Keratinocyte (primary cell): ENCODE results near the gene MARS1. TPM values are rescaled to one million over a fixed set of nuclear protein-coding genes. Genes with fewer than 3 reads are reported as not detected.

ENCODE experiments used
- DNase-seq: peaks from one replicate; pipeline ENCODE4 v3.0.0-alpha.2; 2011; ENCODE audit warnings: low read depth, missing footprints, low spot score
- FAIRE-seq: peaks from 2 replicates; lab custom pipeline; 2011; peaks lifted over from hg19 to GRCh38; lab: Jason Lieb, UNC
- H2AFZ ChIP-seq: 2 replicates; pipeline ENCODE4 v1.6.0; 2012; ENCODE audit warnings: low read length, control low read depth, inconsistent platforms; ENCODE audit not compliant: control insufficient read depth
- H3K27ac ChIP-seq: 2 replicates; pipeline ENCODE4 v1.5.1; 2011; ENCODE audit warnings: low read length; ENCODE audit not compliant: control insufficient read depth, insufficient read depth
- H3K27me3 ChIP-seq: 3 replicates; pipeline ENCODE4 v1.6.0; 2011; ENCODE audit warnings: low read length; ENCODE audit not compliant: control insufficient read depth, insufficient read depth; ENCODE audit errors: extremely low read depth
- H3K36me3 ChIP-seq, 2 experiments: 2 replicates in 1 of 2; 3 replicates in 1 of 2; pipeline ENCODE4 v1.5.1; 2011; ENCODE audit warnings: low read length in 2 of 2, mild to moderate bottlenecking in 1 of 2; ENCODE audit not compliant: control insufficient read depth in 2 of 2, insufficient read depth in 2 of 2; ENCODE audit errors: extremely low read depth in 1 of 2
- H3K4me1 ChIP-seq: 3 replicates; pipeline ENCODE4 v1.5.1; 2011; ENCODE audit warnings: low read length; ENCODE audit not compliant: control insufficient read depth, insufficient read depth; ENCODE audit errors: extremely low read depth
- H3K4me2 ChIP-seq: 3 replicates; pipeline ENCODE4 v1.6.0; 2011; ENCODE audit warnings: low read depth, low read length; ENCODE audit not compliant: control insufficient read depth, insufficient read depth; ENCODE audit errors: extremely low read depth
- H3K4me3 ChIP-seq, 3 experiments: fragments of 200-600 bp in 1 of 3; sonication (generic) in 1 of 3; 2 replicates in 2 of 3; 3 replicates in 1 of 3; pipeline ENCODE4 v1.5.1; 2011 to 2016; ENCODE audit warnings: low read length in 3 of 3, mild to moderate bottlenecking in 3 of 3, control low read depth in 2 of 3, inconsistent platforms in 1 of 3, low read depth in 1 of 3, mixed read lengths in 1 of 3, mixed run types in 1 of 3, moderate library complexity in 1 of 3; ENCODE audit not compliant: control insufficient read depth in 2 of 3, insufficient read depth in 2 of 3; ENCODE audit errors: extremely low read depth in 1 of 3
- H3K79me2 ChIP-seq: 2 replicates; pipeline ENCODE4 v1.6.0; 2012; ENCODE audit warnings: low read length; ENCODE audit not compliant: control insufficient read depth, insufficient read depth
- H3K9ac ChIP-seq: 3 replicates; pipeline ENCODE4 v1.6.0; 2011; ENCODE audit warnings: low read length; ENCODE audit not compliant: control insufficient read depth, insufficient read depth; ENCODE audit errors: extremely low read depth
- H3K9me1 ChIP-seq: 3 replicates; pipeline ENCODE4 v1.6.0; 2011; ENCODE audit warnings: low read length; ENCODE audit not compliant: control insufficient read depth, insufficient read depth; ENCODE audit errors: extremely low read depth
- H3K9me3 ChIP-seq: 2 replicates; pipeline ENCODE4 v1.5.1; 2012; ENCODE audit warnings: low read depth, low read length; ENCODE audit not compliant: control insufficient read depth
- H4K20me1 ChIP-seq: 3 replicates; pipeline ENCODE4 v1.6.0; 2011; ENCODE audit warnings: low read length; ENCODE audit not compliant: control insufficient read depth, insufficient read depth; ENCODE audit errors: extremely low read depth
- CTCF ChIP-seq, 3 experiments: IDR thresholded peaks in 1 of 3; conservative IDR thresholded peaks in 1 of 3; optimal IDR thresholded peaks in 1 of 3; 2 replicates in 2 of 3; 3 replicates in 1 of 3; pipeline versions ENCODE3 to v1.5.1; 2011; ENCODE audit warnings: low read length in 3 of 3, mild to moderate bottlenecking in 3 of 3, moderate library complexity in 2 of 3, control low read depth in 1 of 3, inconsistent platforms in 1 of 3; ENCODE audit not compliant: insufficient read depth in 2 of 3; ENCODE audit errors: extremely low read depth in 1 of 3
- EZH2 ChIP-seq: IDR thresholded peaks from one replicate; pipeline ENCODE4 v1.6.1; 2012; ENCODE audit warnings: inconsistent platforms, mild to moderate bottlenecking, low read length, moderate library complexity
- dilution Hi-C: fragments of 300-500 bp; cut with MboI; formaldehyde crosslinking; loops from one replicate; pipeline ENCODE4 v1.7.0; 2020; ENCODE audit warnings: low sequenced_read_pairs; ENCODE audit not compliant: extremely low pct_ligation_motif_present
- polyA plus RNA-seq, 5 experiments: library from polyadenylated mRNA; depleted of rRNA in 3 of 5; stranded (reverse) in 3 of 5; stranded (forward) in 1 of 5; unstranded in 1 of 5; fragments of >200 nt; gene quantifications; 1 replicate in 1 of 5; 2 replicates in 3 of 5; 3 replicates in 1 of 5; pipeline versions ENCODE4 v1.2.1 to v1.2.3, GENCODE V29; 2011 to 2012; ENCODE audit warnings: missing spikeins in 2 of 5, low read depth in 1 of 5, low replicate concordance in 1 of 5

The MARS1 gene
- polyA plus RNA-seq, 1 donor (not counting 4 experiments of a cell fraction or from before 2014, with no cell fraction given), result 125 TPM

- peaks cover 27 to 40% of the 10 kb centered on the region in 2 experiments for H3K36me3 ChIP-seq
- H3K4me1 ChIP-seq, result peaks cover 36% of the 10 kb centered on the region
- H3K79me2 ChIP-seq, result peaks cover 45% of the 10 kb centered on the region
- H3K9me1 ChIP-seq, result peaks cover 2% of the 10 kb centered on the region
- H3K9ac ChIP-seq, result peak overlapping the region; percentile 46
- DNase-seq (no peak), FAIRE-seq (no peak)
- peaks cover 17% of the 10 kb centered on the region for H4K20me1 ChIP-seq
- H3K4me2 ChIP-seq, result peak overlapping the region; percentile 69
- peak overlapping the region; percentile 92 for H3K27ac ChIP-seq
- TF ChIP-seq CTCF (optimal IDR thresholded peaks at IDR 0.05 in 1 of 3, IDR thresholded peaks at IDR 0.05 in 1 of 3, conservative IDR thresholded peaks at IDR 0.05 in 1 of 3; ENCODE audit: extremely low read depth in 1 of 3, insufficient read depth in 2 of 3, low read length in 3 of 3) (no peak), EZH2 (no peak)
- H2AFZ ChIP-seq, result no peak overlapping the region
- H3K9me3 ChIP-seq, result no peaks in the 10 kb centered on the region
- dilution Hi-C loops, result no loop called here
- no peaks in the 10 kb centered on the region for H3K27me3 ChIP-seq
- peak overlapping the region in 1 of 3 experiments; percentile 12 for H3K4me3 ChIP-seq
Observed at GRCh38 chr12:57521525-57522010, 33.7 kb downstream of the MARS1 start.

- peaks cover 34% of the 10 kb centered on the region for H3K4me1 ChIP-seq
- H2AFZ ChIP-seq, result no peak within 1 kb of the TSS
- no peaks in the 10 kb centered on the region for H3K27me3 ChIP-seq
- peaks cover 45% of the 10 kb centered on the region for H3K79me2 ChIP-seq
- FAIRE-seq (peak; percentile 63), DNase-seq (peak; percentile 99)
- H4K20me1 ChIP-seq, result peaks cover 17% of the 10 kb centered on the region
- H3K4me2 ChIP-seq, result peak within 1 kb of the TSS; percentile 93
- dilution Hi-C loops, result no loop called here
- H3K27ac ChIP-seq, result peak within 1 kb of the TSS; percentile 92
- H3K4me3 ChIP-seq, result peak within 1 kb of the TSS; percentile 75 to 90 (median 80)
- H3K9me1 ChIP-seq, result peaks cover 2% of the 10 kb centered on the region
- peaks cover 25 to 40% of the 10 kb centered on the region in 2 experiments for H3K36me3 ChIP-seq
- peak within 1 kb of the TSS; percentile 84 for H3K9ac ChIP-seq
- no peaks in the 10 kb centered on the region for H3K9me3 ChIP-seq
- no peak for TF ChIP-seq CTCF (optimal IDR thresholded peaks at IDR 0.05 in 1 of 3, IDR thresholded peaks at IDR 0.05 in 1 of 3, conservative IDR thresholded peaks at IDR 0.05 in 1 of 3; ENCODE audit: extremely low read depth in 1 of 3, insufficient read depth in 2 of 3, low read length in 3 of 3)
Observed at GRCh38 chr12:57522011-57522886, 34.4 kb downstream of the MARS1 start, which contains the start of gene MBD6. MBD6 (plus strand) TSS chr12:57522824; CDS start chr12:57524304, 1,480 bp downstream.
